AML-193 (cell line): Measurements from ENCODE around the gene EXOC6B.

ENCODE experiments used
- DNase-seq, 2 experiments: peaks; one replicate each; lab custom pipeline; 2025; lab: John Stamatoyannopoulos, UW

The EXOC6B gene

GRCh38 chr2:72825257-72826155 lies at the start of gene EXOC6B:
Gene EXOC6B, minus strand, starts transcription at chr2:72826033.
- peak; percentile 51 to 68 for DNase-seq

- DNase-seq = no peak
These were observed 46.0 kb upstream of the EXOC6B start for GRCh38 chr2:72871880-72872279.

- DNase-seq = no peak
These were observed 45.2 kb upstream of the EXOC6B start for GRCh38 chr2:72871060-72871459.

- DNase-seq = no peak
These were observed 38.7 kb upstream of the EXOC6B start for GRCh38 chr2:72864500-72864899.

- DNase-seq = no peak
These were observed 37.2 kb upstream of the EXOC6B start for GRCh38 chr2:72863046-72863445.

- DNase-seq = peak; percentile 73 to 76
These were observed 36.6 kb upstream of the EXOC6B start for GRCh38 chr2:72862239-72862988.

GRCh38 chr2:72859831-72860262 lies 34.0 kb upstream of the EXOC6B start:
- peak; percentile 22 to 41 for DNase-seq

- DNase-seq = no peak
These were observed 25.5 kb upstream of the EXOC6B start for GRCh38 chr2:72851333-72851732.

- no peak for DNase-seq
These were observed 23.3 kb upstream of the EXOC6B start for GRCh38 chr2:72849138-72849462.

- DNase-seq = no peak
These were observed 22.8 kb upstream of the EXOC6B start for GRCh38 chr2:72848436-72849137.

GRCh38 chr2:72847534-72848315 lies 21.9 kb upstream of the EXOC6B start:
- DNase-seq = no peak

- DNase-seq = no peak
These were observed 20.6 kb upstream of the EXOC6B start for GRCh38 chr2:72846171-72847095.

GRCh38 chr2:72843301-72843700 lies 17.5 kb upstream of the EXOC6B start:
- no peak for DNase-seq

- DNase-seq = no peak
These were observed 15.8 kb upstream of the EXOC6B start for GRCh38 chr2:72841462-72842125.

GRCh38 chr2:72840066-72840465 lies 14.2 kb upstream of the EXOC6B start:
- no peak for DNase-seq

- no peak for DNase-seq
These were observed 11.3 kb upstream of the EXOC6B start for GRCh38 chr2:72837171-72837570.

- DNase-seq = no peak
These were observed 9.6 kb upstream of the EXOC6B start for GRCh38 chr2:72835403-72835802.

- no peak for DNase-seq
These were observed 8.8 kb upstream of the EXOC6B start for GRCh38 chr2:72834596-72834995.

GRCh38 chr2:72833084-72833714 lies 7.4 kb upstream of the EXOC6B start:
- DNase-seq = peak in 1 of 2 experiments; percentile 8

GRCh38 chr2:72830273-72830672 lies 4.4 kb upstream of the EXOC6B start:
- no peak for DNase-seq
